Stimulated activated CD4-positive, alpha-beta T cell treated with anti-CD3 and anti-CD28 coated beads, Interleukin-2, amount 100 ng/mL, for 48 hours (primary cell): ENCODE data around the gene GHRL.

Source experiments
- DNase-seq, 2 donors: peaks; one replicate each; pipeline ENCODE4 v3.0.0-alpha.2; 2020

The GHRL gene

DNA sequence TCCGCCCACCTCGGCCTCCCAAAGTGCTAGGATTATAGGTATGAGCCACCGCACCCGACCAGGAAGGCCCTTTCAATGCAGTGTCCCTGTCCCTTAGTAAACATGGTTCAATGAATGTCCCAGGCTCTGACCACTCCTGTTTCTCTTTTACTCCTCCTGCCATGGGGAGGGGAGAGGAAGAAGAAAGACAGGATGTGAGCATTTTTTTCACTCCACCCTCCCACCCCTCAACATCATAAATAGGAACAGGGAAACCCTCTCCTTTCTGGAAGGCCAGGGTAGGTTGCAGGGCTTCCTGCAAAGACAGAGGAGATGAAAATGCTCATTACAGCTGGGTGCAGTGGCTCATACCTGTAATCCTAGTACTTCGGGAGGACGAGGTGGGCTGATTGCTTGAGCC lies 51.9 kb downstream of the GHRL start:
- DNase-seq = no peak

- no peak for DNase-seq
Measured at GRCh38 chr3:10238345-10239183, 54.2 kb downstream of the GHRL start.
